ENCODE results near the gene STAT6. TPM values are rescaled to one million over a fixed set of nuclear protein-coding genes. Genes with fewer than 3 reads are reported as not detected.
"Not testable (repeated sequence)": the region's sequence is repeated elsewhere in the genome, so short reads cannot be mapped to it uniquely, and the experiment has no call there.

The STAT6 gene
- total and polyA plus RNA-seq, 10 of the 15 experiments (the other 5 are each of a cell fraction or from before 2014, with no cell fraction given), result 14.2 to 176 (median 89.6) TPM

GRCh38 chr12:57123813-57124212, 12.7 kb upstream of the STAT6 start:
- FAIRE-seq, result no peak
- ChIA-PET SMC1A (ENCODE audit: uncharacterized antibody, unreplicated experiment) (interaction anchor here (0.8 to 5.2 kb wide), 10 partner anchors 13 to 151 kb away, joined by 3 to 36 read pairs (median 5); partner anchors contain the start of gene STAT6), CTCF (interaction anchor here (0.8 to 9.3 kb wide), 26 partner anchors 9 to 813 kb away, joined by 3 to 159 read pairs (median 5); partner anchors contain the start of genes LRP1-AS and STAT6), RAD21 (ENCODE audit: unreplicated experiment) (interaction anchor here (1.0 to 2.1 kb wide), 8 partner anchors 12 to 119 kb away, joined by 3 to 13 read pairs (median 6); partner anchors contain the start of genes SHMT2 and STAT6), POLR2A (no interaction called here)
- no peak for ATAC-seq
- intact Hi-C loops (cut with micrococcal nuclease; ENCODE audit: unreplicated experiment) (loop anchor here (1.0 to 5.0 kb wide), 3 partner anchors 49 to 118 kb away; no protein-coding TSS in a partner anchor), in situ Hi-C loops (cut with MboI) (loop anchor here (5.0 kb wide), 1 partner anchor 58 kb away; no protein-coding TSS in a partner anchor)
- 0% methylated on average over 2 of the region's 2 CpGs for WGBS (ENCODE audit: insufficient coverage, insufficient replicate concordance, low lambda C conversion rate, missing lambda C conversion rate)
- H3K4me1 ChIP-seq (ENCODE audit: control insufficient read depth, insufficient read depth, low read length), result peaks cover 15% of the 10 kb centered on the region
- H4K20me1 ChIP-seq (ENCODE audit: control insufficient read depth, insufficient read depth), result no peaks in the 10 kb centered on the region
- H3K9ac ChIP-seq (ENCODE audit: control insufficient read depth, insufficient read depth, low read length), result no peak overlapping the region
- no peak overlapping the region for H3K4me2 ChIP-seq (ENCODE audit: control insufficient read depth, insufficient read depth)
- H3K36me3 ChIP-seq (ENCODE audit: control insufficient read depth in 2 of 2, insufficient read depth in 2 of 2, low read length in 1 of 2), result no peaks in the 10 kb centered on the region
- H3K9me3 ChIP-seq (replicated peaks; ENCODE audit: control insufficient read depth, insufficient read depth, low read length), result peaks cover 7% of the 10 kb centered on the region
- peaks cover 1 to 5% of the 10 kb centered on the region in 2 experiments for H3K27me3 ChIP-seq (replicated peaks in 1 of 2; ENCODE audit: control insufficient read depth in 2 of 2, insufficient read depth in 2 of 2, low read length in 1 of 2)
- DNase-seq (ENCODE audit: low read depth, low spot score), result no peak
- no peak for TF ChIP-seq SIX5 (IDR thresholded peaks at IDR 0.05; ENCODE audit: low read depth, low read length, severe bottlenecking)
- no peak for TF ChIP-seq JUNB (IDR thresholded peaks at IDR 0.05)
- no peak for TF ChIP-seq MYB (IDR thresholded peaks at IDR 0.05; ENCODE audit: borderline replicate concordance, low read depth, low read length)
- no peak for TF ChIP-seq EZH2 (IDR thresholded peaks at IDR 0.05; ENCODE audit: borderline replicate concordance, control insufficient read depth, low read depth, low read length)
- no peak for TF ChIP-seq SMAD1 (IDR thresholded peaks at IDR 0.05; ENCODE audit: low read depth, partially characterized antibody)
- H3K79me2 ChIP-seq (ENCODE audit: control insufficient read depth, insufficient read depth, low read length), result no peaks in the 10 kb centered on the region
- H2AFZ ChIP-seq (ENCODE audit: control insufficient read depth, low read depth, low read length), result no peak overlapping the region
- BruUV-seq (replicated peaks), result no TSS peak
- H3K4me3 ChIP-seq, result no peak overlapping the region
- no peak overlapping the region for H3K27ac ChIP-seq (ENCODE audit: control insufficient read depth, insufficient read depth)

DNA sequence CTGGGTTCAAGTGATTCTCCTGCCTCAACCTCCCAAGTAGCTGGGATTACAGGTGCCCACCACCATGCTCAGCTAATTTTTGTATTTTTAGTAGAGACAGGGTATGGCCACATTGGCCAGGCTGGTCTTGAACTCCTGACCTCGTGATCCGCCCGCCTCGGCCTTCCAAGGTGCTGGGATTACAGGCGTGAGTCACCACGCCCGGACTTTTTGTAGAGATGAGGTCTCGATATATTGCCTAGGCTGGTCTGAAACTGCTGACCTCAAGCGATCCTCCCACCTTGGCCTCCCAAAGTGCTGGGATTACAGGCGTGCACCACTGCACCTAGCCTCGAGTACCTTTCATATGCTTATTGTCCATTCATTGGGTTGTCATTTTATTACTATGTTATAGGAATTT, 9.6 kb upstream of the STAT6 start:
- SMC1A ChIA-PET (ENCODE audit: uncharacterized antibody, unreplicated experiment), result interaction anchor here (1.0 to 2.8 kb wide), 5 partner anchors 10 to 74 kb away, joined by 3 to 17 read pairs (median 3); partner anchors contain the start of gene STAT6
- not testable (repeated sequence) for H3K9ac ChIP-seq (ENCODE audit: control insufficient read depth, insufficient read depth, low read length); H3K27me3 ChIP-seq (replicated peaks in 1 of 2; ENCODE audit: control insufficient read depth in 2 of 2, insufficient read depth in 2 of 2, low read length in 1 of 2); H3K79me2 ChIP-seq (ENCODE audit: control insufficient read depth, insufficient read depth, low read length); BruUV-seq (replicated peaks); H3K36me3 ChIP-seq (ENCODE audit: control insufficient read depth in 2 of 2, insufficient read depth in 2 of 2, low read length in 1 of 2); FAIRE-seq; H3K9me3 ChIP-seq (replicated peaks; ENCODE audit: control insufficient read depth, insufficient read depth, low read length); H2AFZ ChIP-seq (ENCODE audit: control insufficient read depth, low read depth, low read length); H3K4me2 ChIP-seq (ENCODE audit: control insufficient read depth, insufficient read depth); DNase-seq (ENCODE audit: low read depth, low spot score); H4K20me1 ChIP-seq (ENCODE audit: control insufficient read depth, insufficient read depth); H3K27ac ChIP-seq (ENCODE audit: control insufficient read depth, insufficient read depth); H3K4me3 ChIP-seq; ATAC-seq
- 79% methylated on average over 11 of the region's 11 CpGs for WGBS (ENCODE audit: insufficient coverage, insufficient replicate concordance, low lambda C conversion rate, missing lambda C conversion rate)
- POLR2A ChIA-PET, result interaction anchor here (0.6 kb wide), 1 partner anchor 364 kb away, joined by 6 read pairs; no protein-coding TSS in a partner anchor
- intact Hi-C loops (cut with micrococcal nuclease; ENCODE audit: unreplicated experiment), result loop anchor here (5.0 kb wide), 1 partner anchor 122 kb away; no protein-coding TSS in a partner anchor
- in situ Hi-C loops (cut with MboI), result loop anchor here (5.0 kb wide), 1 partner anchor 62 kb away; no protein-coding TSS in a partner anchor
- CTCF ChIA-PET, result interaction anchor here (0.6 to 9.3 kb wide), 8 partner anchors 9 to 1017 kb away, joined by 3 to 159 read pairs (median 5); partner anchors contain the start of genes PA2G4 and STAT6
- RAD21 ChIA-PET (ENCODE audit: unreplicated experiment), result interaction anchor here (0.7 kb wide), 1 partner anchor 10 kb away, joined by 3 read pairs; the partner anchor contains the start of gene STAT6
- peaks cover 13% of the 10 kb centered on the region for H3K4me1 ChIP-seq (ENCODE audit: control insufficient read depth, insufficient read depth, low read length)
